ENCODE measurements around the gene SMPD3. TPM values are rescaled to one million over a fixed set of nuclear protein-coding genes. Genes with fewer than 3 reads are reported as not detected.

The SMPD3 gene
- total and polyA plus RNA-seq, 2 of the 8 experiments (the other 6 are each of a cell fraction or from before 2014, with no cell fraction given), result 0.39 to 1.3 TPM

DNA sequence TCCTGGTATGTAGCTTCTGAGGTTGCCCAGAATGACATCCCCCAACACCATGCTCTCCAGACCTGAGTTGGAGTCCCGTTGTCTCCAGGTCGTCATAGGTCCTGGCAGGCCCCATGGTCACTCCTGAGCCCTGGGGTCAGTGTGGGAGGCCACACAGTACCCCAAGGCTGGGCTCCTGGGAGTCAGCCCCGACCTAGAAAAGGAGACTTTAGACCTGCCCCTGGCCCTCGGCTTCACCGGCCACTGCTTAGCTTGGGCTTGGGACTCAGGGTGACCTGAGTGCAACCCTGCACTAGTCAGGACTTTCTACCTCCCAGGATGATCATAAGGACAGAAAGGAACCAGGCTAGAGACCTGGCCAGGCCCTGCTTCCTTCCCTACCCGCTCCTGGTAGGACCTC lies 71.7 kb downstream of the SMPD3 start (continued):
- no peak for TF ChIP-seq CHD2 (IDR thresholded peaks at IDR 0.05; ENCODE audit: low read length)
